Hematopoietic multipotent progenitor cell treated with erythropoietin and hydrocortisone succinate and interleukin-3 and kit ligand, for 4 days (in vitro differentiated cells): ENCODE measurements around the gene SEMA4G.

Source experiments
- DNase-seq: peaks from one replicate; pipeline ENCODE4 v3.0.0-alpha.2; 2015

SEMA4G gene, protein sequence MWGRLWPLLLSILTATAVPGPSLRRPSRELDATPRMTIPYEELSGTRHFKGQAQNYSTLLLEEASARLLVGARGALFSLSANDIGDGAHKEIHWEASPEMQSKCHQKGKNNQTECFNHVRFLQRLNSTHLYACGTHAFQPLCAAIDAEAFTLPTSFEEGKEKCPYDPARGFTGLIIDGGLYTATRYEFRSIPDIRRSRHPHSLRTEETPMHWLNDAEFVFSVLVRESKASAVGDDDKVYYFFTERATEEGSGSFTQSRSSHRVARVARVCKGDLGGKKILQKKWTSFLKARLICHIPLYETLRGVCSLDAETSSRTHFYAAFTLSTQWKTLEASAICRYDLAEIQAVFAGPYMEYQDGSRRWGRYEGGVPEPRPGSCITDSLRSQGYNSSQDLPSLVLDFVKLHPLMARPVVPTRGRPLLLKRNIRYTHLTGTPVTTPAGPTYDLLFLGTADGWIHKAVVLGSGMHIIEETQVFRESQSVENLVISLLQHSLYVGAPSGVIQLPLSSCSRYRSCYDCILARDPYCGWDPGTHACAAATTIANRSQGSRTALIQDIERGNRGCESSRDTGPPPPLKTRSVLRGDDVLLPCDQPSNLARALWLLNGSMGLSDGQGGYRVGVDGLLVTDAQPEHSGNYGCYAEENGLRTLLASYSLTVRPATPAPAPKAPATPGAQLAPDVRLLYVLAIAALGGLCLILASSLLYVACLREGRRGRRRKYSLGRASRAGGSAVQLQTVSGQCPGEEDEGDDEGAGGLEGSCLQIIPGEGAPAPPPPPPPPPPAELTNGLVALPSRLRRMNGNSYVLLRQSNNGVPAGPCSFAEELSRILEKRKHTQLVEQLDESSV

DNA sequence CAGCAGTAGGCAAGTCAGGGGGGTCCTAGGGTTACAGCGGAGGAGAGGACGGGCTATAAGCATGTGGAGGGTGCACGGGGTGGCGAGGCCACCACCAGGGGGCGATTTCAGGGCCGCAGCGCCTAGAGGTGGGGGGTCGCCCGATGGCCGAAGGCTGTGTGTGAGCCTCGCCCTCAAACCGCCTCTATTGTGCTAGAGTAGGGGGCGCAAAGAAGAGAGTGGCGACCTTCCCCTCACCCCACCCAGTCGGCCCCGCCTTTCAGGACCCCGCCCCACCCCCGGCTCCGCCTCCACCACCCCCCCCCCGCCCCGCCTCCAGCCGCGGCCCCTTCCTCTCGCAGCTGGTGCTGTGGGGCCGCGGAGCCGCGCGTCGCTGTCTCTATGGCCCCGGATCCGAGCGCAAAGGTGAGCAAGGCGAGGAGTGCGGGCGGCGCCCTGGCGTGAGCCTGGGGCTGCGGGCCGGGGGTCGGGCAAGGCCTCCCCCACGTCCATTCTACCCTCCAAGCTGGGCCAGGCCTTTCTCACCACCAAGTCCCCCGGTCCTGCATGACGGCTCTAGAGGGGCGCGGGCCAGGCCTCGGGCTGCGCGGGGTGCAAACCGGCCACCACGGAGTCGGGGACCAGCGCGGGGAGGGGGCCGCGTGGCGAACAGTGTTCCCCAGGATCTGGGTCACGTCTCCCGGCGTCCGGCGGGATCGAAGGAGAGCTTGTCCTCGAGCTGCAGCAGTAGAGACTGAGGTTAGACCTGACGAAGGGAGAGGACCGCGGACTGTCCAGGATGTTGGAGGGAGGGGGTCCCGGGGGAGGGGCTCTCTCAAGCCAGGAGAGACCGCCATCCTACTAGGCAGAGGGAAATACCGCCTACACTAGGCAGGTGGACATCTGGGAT lies at the start of gene SEMA4G:
Gene SEMA4G, plus strand, starts transcription at position 318 of the 889 bp plus-strand sequence. CDS start 3,409 bp downstream, outside the sequence.
- DNase-seq = peak; percentile 74

DNA sequence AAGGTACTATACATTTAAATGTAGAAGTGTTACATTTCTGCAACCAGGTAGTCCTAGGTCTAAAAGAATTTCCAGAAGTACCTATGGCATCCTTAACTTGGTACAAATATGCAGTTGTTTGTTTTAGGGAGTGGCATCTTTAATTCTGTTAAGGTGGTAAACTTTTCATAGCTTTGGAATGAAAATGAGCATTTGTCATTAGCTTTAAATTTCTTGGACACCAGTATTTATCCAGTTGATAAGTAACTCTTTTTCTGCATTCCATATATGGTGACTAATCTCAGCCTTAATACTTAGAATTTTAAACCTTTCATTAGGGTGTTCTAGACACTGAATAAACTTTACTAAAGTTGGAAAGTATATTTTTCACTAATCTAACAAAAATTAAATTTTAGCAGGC lies 45.7 kb upstream of the SEMA4G start:
- DNase-seq = no peak

DNA sequence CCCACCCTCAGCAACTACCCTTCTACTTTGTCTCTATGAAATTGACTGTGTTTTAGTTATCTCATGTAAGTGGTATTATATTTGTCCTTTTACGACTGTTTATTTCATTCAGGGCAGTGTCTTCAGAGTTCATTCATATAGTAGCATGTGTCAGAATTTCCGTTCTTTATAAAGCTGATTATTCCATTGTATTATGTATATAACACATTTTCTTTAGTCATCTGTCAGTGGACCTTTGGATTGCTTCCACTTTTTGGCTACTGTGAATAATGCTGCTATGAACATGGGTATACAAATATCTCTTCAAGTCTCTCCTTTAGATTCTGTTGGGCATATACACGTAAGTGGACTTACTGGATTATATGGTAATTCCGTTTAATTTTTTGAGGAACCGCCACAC lies 42.0 kb upstream of the SEMA4G start:
- DNase-seq = no peak

DNA sequence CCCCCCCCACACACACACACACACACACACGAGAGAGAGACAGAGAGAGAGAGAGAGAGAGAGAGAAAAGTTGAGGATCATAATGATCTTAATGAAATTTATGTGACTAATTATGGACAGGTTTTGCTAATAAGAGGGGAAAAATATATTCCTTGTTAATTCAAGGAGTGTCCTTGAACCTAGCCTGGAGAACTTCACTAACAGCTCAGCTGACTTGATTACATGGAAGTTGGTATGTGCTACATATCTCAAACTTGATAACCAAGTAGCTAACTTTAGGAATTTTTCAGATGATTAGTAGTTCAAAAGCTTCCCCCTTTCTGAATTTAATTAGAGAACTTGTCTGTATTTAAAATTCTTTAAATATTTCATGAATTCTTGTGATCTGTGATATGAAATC lies 41.3 kb upstream of the SEMA4G start:
- no peak for DNase-seq

DNA sequence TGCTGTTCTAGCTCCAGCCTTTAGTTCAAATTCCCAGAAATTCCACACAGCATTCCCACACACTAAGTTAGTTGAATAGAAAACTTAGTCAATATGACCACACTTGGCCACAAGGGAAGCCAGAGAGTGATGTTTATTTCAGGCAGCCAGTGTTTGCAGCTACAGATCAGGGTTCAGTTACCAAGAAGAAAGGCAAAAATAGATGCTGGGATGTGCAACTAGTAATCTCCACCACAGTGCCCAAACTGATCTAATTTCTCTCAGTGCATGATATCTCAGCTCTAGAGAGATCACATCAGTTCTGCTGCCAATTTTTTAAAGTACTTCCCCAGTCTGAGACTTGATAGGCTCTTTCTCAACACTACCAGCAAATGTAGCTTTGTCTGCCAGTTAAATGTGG lies 38.9 kb upstream of the SEMA4G start:
- DNase-seq = no peak

DNA sequence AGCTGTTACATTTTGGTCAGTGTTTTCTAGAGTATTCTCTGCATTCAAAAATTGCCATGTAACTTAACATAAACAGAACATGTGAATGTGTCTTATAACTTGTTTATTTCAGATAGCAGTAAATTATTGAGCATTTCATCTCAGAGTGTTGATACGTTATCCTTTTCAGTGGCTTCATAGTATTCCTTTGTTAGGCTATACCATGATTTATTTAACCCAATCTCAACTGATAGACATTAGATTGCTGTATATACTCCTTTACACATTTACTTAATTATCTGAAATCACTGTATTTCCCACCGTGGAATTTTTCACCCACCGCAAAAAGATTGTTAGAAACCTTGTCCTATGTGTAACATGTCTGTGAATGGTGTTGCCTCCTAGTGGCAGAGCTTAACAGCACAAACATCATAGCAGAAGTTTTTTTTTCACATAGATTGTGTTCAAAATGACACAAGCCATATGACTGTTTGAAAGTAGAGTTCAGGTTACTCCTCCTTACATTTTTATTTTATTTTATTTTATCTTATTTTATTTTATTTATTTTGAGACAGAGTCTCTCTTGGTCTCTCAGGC lies 35.1 kb upstream of the SEMA4G start:
- DNase-seq = peak; percentile 47

DNA sequence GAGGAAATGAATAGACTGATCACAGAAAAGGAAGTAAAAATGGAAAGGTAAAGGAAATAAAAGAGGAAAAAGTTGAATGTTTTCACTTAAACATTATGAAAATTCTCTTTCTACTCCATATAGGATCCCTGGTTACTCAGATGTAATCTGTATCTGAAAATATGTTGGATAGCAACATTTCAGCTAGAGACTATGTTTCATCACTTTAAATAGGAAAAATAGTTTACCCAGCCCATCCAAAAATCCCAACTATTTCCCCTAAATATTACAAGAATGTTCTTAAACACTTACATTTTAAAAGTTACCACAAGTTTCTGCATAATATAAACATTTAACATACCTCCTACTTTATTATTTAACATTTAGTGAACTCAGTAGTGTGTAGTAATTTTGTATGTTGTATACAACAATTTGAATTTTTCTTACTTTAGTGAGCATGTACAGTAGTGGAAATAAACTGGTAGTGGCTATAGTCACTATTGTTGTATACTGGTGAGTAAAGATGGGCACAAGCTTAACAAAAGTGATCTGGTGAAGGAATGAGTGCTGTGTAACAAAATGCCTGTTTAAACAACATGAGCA lies 29.4 kb upstream of the SEMA4G start:
- no peak for DNase-seq

DNA sequence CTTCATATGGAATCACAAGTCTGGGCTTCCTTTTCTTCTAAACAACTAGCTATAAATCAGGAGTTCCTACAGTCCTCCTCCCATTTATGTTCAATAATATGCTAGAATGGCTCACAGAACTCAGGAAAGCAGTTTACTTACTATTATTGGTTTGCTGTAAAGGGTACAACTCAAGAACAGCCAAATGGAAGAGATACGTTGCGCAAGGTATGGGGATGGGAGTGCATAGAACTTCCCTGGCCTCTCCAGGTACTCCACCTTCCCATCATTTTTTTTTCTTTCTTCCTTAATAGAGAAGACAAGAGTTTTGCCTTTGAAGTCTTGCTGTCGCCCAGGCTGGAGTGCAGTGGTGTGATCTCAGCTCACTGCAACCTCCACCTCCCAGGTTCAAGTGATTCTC lies 27.1 kb upstream of the SEMA4G start:
- DNase-seq = no peak

DNA sequence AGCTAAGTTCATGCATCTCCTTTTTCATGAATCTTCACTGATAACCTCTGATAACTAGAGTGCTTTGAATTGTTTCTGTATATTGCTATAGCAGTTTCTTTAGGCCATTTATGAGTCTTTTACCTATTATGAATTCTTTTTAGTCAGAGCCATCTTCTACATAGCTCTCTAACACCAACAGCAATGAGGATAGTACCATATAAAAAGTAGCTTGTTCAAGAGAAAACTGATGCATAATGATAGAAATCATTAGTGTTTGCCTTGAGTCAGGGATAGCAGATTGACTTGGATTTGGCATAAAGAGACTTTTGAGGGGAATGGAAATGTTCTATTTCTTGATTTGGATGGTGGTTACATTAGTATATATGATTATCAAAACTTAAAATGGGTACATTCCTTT lies 25.8 kb upstream of the SEMA4G start:
- DNase-seq = no peak

DNA sequence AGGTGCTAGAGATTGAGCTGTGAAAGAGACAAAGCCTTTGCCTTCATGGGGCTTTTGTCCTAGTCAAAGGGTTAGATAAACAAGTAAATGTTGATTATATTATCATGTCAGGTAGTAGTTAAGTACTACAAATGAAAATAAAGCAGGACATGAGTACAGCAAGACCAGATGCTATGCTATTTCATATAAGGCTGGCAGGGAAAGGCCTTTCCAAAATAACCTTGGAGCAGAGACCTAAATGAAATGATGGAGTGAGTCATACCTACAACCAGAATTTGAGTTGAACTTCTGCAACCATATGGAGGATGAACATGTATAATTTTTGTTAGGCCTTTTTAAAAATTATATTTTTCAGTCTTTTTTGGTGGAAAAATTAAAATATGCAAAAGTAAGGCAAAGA lies 23.6 kb upstream of the SEMA4G start:
- no peak for DNase-seq

DNA sequence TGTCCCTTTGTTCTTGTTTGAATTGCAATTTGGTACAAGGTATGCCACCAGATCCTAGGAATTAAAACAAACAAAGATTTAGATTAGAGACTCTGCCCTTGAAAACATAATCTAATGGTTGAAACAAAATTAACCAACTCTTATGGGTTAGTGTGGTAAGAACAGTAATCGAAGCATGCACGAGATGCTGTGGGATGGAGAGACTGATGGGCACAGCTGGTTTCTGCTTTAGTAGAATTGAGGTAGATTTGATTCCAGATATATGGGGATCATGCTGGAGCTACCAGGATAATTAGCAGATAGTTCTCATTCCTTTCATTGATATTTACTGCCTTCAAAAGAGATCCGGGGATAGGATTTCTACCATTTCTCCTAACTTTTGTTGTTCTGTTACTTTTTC lies 20.4 kb upstream of the SEMA4G start:
- DNase-seq = no peak

DNA sequence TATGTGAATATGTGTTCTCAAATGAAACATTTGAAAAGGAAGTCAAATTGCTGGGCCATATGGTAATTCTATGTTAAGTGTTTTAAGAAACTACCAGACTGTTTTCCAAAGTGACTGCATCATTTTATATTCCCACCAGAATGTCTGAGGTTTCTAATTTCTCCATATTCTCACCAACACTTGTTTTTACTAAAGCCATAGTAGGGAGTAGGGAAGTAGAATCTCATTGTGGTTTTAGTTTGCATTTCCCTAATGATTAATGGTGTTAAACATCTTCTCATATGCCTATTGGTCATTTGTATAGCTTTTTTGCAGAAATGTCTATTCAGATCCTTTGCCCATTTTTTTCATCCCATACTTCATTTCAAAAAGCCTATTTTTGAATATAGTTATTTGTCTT lies 9.1 kb upstream of the SEMA4G start:
- no peak for DNase-seq

DNA sequence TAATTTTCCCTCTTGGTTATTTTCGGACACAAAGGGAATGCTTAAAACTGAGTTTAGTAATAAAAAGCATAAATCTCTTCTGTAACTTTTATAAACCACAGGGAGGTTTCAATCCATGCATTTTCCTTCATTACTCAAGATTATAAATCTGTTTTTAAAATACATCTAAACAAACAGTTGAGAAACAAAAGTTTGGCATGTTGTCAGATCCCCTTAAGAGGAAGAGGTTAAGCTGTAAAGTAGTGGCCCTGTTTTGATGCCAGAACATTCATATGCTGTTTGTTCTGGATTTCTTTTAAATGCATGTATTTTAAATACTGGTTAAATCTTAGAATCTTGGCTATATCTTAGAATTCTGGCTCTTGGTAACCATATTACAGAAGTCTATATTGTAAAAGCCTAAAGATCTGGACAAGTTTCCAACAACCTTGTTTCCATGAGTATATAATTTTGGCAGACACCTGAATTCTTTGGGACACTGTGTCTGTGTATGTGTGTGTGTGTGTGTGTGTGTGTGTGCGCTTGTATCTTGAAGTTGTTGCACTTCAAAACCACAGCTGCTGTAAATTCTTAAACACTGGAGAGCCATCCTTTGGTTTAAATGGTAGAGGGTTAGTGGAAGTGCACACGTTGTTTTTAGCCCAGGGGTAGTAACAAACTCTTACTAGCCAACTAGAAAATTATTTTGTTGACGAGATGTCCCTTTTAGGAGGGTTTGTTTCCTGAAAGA lies 6.8 kb upstream of the SEMA4G start:
- DNase-seq = no peak

DNA sequence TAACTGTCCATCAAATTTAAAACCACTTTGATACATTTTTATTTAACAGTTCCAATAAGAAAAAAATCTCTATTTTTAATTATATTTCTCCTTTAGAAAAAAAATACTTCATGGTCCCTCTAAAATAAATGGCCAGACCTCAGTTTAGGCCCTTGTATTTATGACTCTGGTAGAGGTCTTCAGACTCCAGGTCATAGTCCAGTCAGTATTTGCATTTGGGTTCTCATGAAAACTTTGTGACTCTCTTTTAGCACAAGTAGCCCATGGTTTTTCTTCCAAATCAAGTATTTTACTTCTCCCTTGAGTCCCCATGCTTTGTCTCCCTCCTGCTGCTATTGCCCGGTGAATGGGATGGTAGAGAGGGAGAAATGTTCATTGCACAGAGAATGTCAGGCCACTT lies 5.5 kb upstream of the SEMA4G start:
- no peak for DNase-seq

DNA sequence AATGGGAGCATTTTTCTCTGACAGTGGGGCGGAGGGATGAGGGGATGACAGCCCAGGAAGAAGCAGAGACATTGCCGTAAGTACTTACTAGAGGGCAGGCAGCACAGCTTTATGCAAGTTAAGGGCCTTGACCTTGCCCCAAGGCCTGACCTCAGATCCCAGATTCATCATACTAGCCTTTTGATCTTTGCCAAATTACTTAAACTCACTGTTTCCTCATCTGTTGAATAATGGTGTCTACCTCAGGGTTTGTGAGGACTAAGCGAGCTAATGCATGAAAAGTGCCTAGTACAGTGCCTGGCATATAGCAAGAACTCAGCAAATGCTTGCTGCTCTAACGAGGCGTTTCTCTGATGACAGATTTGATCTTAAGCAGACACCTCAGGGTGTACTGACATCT lies 3.5 kb upstream of the SEMA4G start:
- DNase-seq = no peak

DNA sequence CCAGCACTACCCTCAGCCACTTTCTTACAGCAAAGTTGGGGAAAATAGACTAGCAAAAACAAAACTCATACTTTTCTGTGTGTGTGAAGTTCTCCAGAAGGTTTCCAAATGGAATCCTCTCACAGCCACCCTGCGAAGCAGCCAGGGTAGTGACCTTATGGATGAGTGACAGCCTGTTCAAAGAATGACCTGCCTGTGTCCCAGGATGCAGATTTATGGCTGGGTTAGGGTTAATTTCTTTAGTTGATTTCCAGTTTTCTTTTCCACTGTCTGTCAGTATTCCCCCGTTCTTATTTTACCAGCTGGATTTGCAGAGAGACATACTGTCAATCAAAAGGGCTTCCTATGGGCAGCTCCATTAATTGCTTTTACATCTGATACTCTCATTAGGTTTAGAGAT lies 2.4 kb upstream of the SEMA4G start:
- no peak for DNase-seq

DNA sequence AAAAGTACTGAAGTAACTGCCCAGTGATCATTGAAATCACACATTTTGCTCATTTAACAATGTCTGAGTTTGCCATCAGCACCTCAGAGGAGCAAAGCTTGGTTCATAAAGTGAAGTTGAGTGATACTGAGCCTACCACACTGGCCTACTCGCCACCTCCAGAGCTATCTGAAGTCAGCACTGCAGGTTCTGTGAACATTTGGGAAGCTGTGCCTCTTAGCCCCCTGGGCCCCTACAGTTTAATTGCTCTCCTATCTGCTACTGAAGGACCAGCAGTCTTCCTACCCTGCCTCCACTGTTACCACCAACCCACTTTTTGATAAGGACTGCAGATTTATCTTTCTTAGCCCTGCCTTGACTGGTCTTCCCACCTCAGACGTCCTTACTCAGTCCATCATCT lies 2.0 kb upstream of the SEMA4G start:
- peak; percentile 51 for DNase-seq

DNA sequence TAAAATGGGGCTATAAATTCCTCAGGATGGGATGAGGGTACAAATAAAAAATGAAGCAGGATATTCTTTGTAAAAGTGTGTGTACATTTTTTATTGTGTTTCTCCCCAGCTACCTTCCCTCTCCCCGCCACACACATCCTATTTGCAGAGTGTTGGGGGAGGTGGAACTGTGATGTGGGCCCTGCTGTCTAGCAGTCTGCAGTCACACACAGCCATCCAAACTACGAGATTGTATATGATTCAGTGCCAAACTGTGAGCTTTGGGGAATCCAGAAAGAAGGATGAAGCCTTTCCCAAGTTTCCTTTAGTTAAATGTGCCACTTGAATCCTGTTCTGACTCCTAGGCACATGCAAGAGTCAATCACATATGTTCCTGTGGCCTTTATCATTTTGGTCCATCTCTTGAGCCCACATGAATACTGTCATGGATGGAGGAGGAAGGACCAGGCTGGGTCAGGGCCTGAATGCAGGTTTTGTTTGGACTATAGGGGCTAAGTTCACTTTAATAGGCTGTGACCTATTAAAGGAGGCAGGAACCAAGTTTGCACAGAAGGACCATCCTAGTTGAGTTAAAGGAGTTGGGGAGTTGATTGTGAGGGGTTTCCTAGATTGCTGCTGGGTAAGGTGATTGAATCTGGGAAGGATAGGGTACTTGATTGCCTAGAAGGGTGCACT lies 1.1 kb upstream of the SEMA4G start:
- no peak for DNase-seq

DNA sequence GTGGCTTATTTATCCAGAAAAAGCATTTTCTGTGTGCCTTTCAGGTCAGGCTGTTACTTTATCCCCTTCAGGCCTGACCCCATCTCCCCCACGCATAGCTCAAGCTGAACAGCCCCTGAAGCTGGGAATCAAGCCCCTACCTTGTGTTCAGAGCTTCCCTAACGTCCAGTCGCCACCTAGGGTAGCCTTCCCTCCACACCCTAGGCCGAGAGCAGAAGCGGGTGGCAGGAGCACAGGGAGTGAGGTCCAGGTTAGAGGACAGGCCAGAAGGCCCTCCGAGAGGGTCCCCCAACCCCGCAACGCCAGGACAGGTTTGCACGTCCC lies 479 bp upstream of the SEMA4G start:
- no peak for DNase-seq

DNA sequence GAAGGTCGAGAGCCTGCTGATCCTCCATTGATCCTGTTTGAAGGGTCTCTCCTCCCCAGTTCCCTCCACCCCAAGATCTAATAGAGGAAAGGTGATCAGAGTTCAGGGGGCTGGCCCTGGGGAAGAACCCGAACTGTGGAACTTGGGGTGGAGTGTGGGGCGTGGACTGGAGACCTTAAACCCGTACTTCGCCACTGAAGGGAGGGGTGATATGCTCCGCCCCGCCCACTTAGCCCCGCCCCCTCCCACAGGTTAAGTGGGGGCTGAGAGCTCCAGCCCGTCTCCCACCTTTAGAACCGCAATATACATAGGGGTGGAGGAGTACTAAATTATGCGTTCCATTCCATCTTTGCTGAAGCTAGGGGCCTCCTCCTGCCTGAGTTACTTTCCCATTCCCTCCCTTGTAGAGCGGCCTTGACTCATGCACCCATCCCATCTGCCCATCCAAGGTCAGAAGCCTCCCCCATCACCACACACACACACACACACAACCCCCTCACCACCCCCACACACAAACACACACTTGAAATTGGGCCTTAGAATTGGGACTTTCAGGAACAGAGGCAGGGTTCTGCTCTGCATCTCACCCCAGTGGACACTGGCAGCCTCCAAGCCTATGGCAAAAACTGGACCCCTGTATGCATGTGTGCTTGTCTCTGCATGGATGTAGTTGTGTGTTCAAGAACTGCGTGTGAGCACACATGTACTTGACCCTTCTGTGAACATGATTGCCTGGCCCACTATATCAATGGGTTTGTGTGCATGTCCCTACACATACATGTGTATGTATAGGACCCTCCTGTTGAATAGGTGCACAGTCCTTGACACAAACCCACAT lies 991 bp downstream of the SEMA4G start:
- peak; percentile 41 for DNase-seq
